Mesenchymal stem cell (in vitro differentiated cells and primary cell): ENCODE data around the gene CSPG4.
"Not testable (repeated sequence)": the region's sequence is repeated elsewhere in the genome, so short reads cannot be mapped to it uniquely, and the experiment has no call there.

Experiments used
- DNase-seq: peaks from one replicate; pipeline ENCODE4 v3.0.0-alpha.2; 2013
- H2AFZ ChIP-seq: one replicate; pipeline ENCODE4 v1.6.1; 2013; ENCODE audit warnings: low read depth, mild to moderate bottlenecking, control low read depth, inconsistent platforms, low read length, moderate library complexity
- H2AK5ac ChIP-seq: 2 replicates; pipeline ENCODE4 v1.6.1; 2013; ENCODE audit warnings: low read length, moderate library complexity, mild to moderate bottlenecking, inconsistent platforms; ENCODE audit not compliant: severe bottlenecking
- H2BK120ac ChIP-seq: one replicate; pipeline ENCODE4 v1.6.1; 2013; ENCODE audit warnings: low read depth, mild to moderate bottlenecking, inconsistent platforms, low read length, moderate library complexity
- H2BK12ac ChIP-seq, 2 experiments: one replicate each; pipeline ENCODE4 v1.6.1; 2013; ENCODE audit warnings: inconsistent platforms in 2 of 2, low read length in 2 of 2, mild to moderate bottlenecking in 2 of 2, moderate library complexity in 2 of 2, control low read depth in 1 of 2
- H2BK15ac ChIP-seq: one replicate; pipeline ENCODE4 v1.6.1; 2013; ENCODE audit warnings: mild to moderate bottlenecking, low read depth, inconsistent platforms; ENCODE audit not compliant: poor library complexity, severe bottlenecking
- H2BK5ac ChIP-seq: 2 replicates; pipeline ENCODE4 v1.6.1; 2013; ENCODE audit warnings: low read depth, mild to moderate bottlenecking, low read length, control low read depth, inconsistent platforms; ENCODE audit not compliant: poor library complexity, severe bottlenecking
- H3K14ac ChIP-seq, 2 experiments: one replicate each; pipeline ENCODE4 v1.6.1; 2013; ENCODE audit warnings: inconsistent platforms in 2 of 2, low read length in 2 of 2, control low read depth in 1 of 2, mild to moderate bottlenecking in 1 of 2, moderate library complexity in 1 of 2
- H3K18ac ChIP-seq, 2 experiments: one replicate each; pipeline ENCODE4 v1.6.1; 2013; ENCODE audit warnings: inconsistent platforms in 2 of 2, low read length in 2 of 2, control low read depth in 1 of 2, low read depth in 1 of 2, mild to moderate bottlenecking in 1 of 2
- H3K23ac ChIP-seq, 2 experiments: one replicate each; pipeline ENCODE4 v1.6.1; 2013; ENCODE audit warnings: inconsistent platforms in 2 of 2, low read length in 2 of 2, mild to moderate bottlenecking in 2 of 2, moderate library complexity in 2 of 2, control low read depth in 1 of 2
- H3K27ac ChIP-seq: 2 replicates; pipeline ENCODE4 v1.5.1; 2013; ENCODE audit warnings: mild to moderate bottlenecking, moderate library complexity, low read length, control low read depth, inconsistent platforms; ENCODE audit not compliant: poor library complexity, severe bottlenecking
- H3K27me3 ChIP-seq, 2 experiments: 2 replicates each; pipeline versions ENCODE4 v1.6.1 to v1.7.0; 2013; ENCODE audit warnings: low read length in 2 of 2, mild to moderate bottlenecking in 2 of 2, moderate library complexity in 2 of 2, control low read depth in 1 of 2, inconsistent platforms in 1 of 2; ENCODE audit not compliant: control insufficient read depth in 1 of 2, insufficient read depth in 1 of 2
- H3K36me3 ChIP-seq, 2 experiments: 2 replicates each; pipeline versions ENCODE4 v1.6.1 to v1.7.0; 2013; ENCODE audit warnings: low read length in 2 of 2, control low read depth in 1 of 2, inconsistent platforms in 1 of 2, low read depth in 1 of 2, mild to moderate bottlenecking in 1 of 2; ENCODE audit not compliant: insufficient read depth in 2 of 2, control insufficient read depth in 1 of 2
- H3K4ac ChIP-seq, 2 experiments: one replicate each; pipeline ENCODE4 v1.6.1; 2013; ENCODE audit warnings: inconsistent platforms in 2 of 2, low read length in 2 of 2, mild to moderate bottlenecking in 2 of 2, moderate library complexity in 2 of 2, control low read depth in 1 of 2, low read depth in 1 of 2
- H3K4me1 ChIP-seq: 2 replicates; pipeline ENCODE4 v1.6.1; 2013; ENCODE audit warnings: low read depth, low read length, control low read depth; ENCODE audit not compliant: control insufficient read depth, insufficient read depth
- H3K4me2 ChIP-seq: 2 replicates; pipeline ENCODE4 v1.6.1; 2013; ENCODE audit warnings: low read length, mild to moderate bottlenecking, inconsistent platforms; ENCODE audit not compliant: poor library complexity, severe bottlenecking
- H3K4me3 ChIP-seq, 2 experiments: 2 replicates each; pipeline versions ENCODE4 v1.5.1 to v1.7.0; 2013; ENCODE audit warnings: low read length in 2 of 2, mild to moderate bottlenecking in 2 of 2, control low read depth in 1 of 2, low read depth in 1 of 2; ENCODE audit not compliant: insufficient read depth in 1 of 2
- H3K79me1 ChIP-seq: replicated peaks from 2 replicates; pipeline ENCODE4 v1.6.1; 2013; ENCODE audit warnings: mild to moderate bottlenecking, control low read depth, low read length, inconsistent platforms; ENCODE audit not compliant: poor library complexity, severe bottlenecking
- H3K9ac ChIP-seq: 2 replicates; pipeline ENCODE4 v1.7.0; 2013; ENCODE audit warnings: mild to moderate bottlenecking, low read length, moderate library complexity
- H3K9me3 ChIP-seq: 2 replicates; pipeline ENCODE4 v1.7.0; 2013; ENCODE audit warnings: mild to moderate bottlenecking, low read length; ENCODE audit not compliant: control insufficient read depth
- H4K8ac ChIP-seq: one replicate; pipeline ENCODE4 v1.6.1; 2013; ENCODE audit warnings: inconsistent platforms, mild to moderate bottlenecking, low read length, moderate library complexity
- H4K91ac ChIP-seq: one replicate; pipeline ENCODE4 v1.6.1; 2013; ENCODE audit warnings: mild to moderate bottlenecking, low read length, inconsistent platforms
- WGBS: methylation state at CpG from one replicate; pipeline ENCODE4 v1.1.7; 2013; ENCODE audit warnings: mixed read lengths; 5-methylcytosine and 5-hydroxymethylcytosine counted together

Gene CSPG4

GRCh38 chr15:75639191-75639708 lies 73.4 kb downstream of the CSPG4 start:
- H3K14ac ChIP-seq, result peak overlapping the region in 1 of 2 experiments; percentile 100
- H2AFZ ChIP-seq, result peak overlapping the region; percentile 99
- peak overlapping the region; percentile 76 for H2BK5ac ChIP-seq
- peak overlapping the region; percentile 100 for H4K91ac ChIP-seq
- H3K79me1 ChIP-seq, result peaks cover 12% of the 10 kb centered on the region
- peak overlapping the region in 1 of 2 experiments; percentile 77 for H3K23ac ChIP-seq
- H2AK5ac ChIP-seq, result peak overlapping the region; percentile 31
- no peaks in the 10 kb centered on the region for H3K9me3 ChIP-seq
- peak; percentile 79 for DNase-seq
- peak overlapping the region; percentile 98 to 99 for H3K4ac ChIP-seq
- peak overlapping the region; percentile 90 for H3K4me2 ChIP-seq
- H2BK12ac ChIP-seq, result peak overlapping the region; percentile 45 to 87
- WGBS, result under 1% methylated on average over 16 of the region's 16 CpGs
- peak overlapping the region; percentile 100 for H3K18ac ChIP-seq
- peak overlapping the region; percentile 98 for H4K8ac ChIP-seq
- peak overlapping the region; percentile 73 for H2BK120ac ChIP-seq
- peak overlapping the region; percentile 99 for H3K9ac ChIP-seq
- no peaks in the 10 kb centered on the region for H3K27me3 ChIP-seq
- H3K36me3 ChIP-seq, result peaks cover 8% of the 10 kb centered on the region in 2 experiments
- H3K4me3 ChIP-seq, result peak overlapping the region; percentile 100
- peak overlapping the region; percentile 96 for H3K27ac ChIP-seq
- no peak overlapping the region for H2BK15ac ChIP-seq
- H3K4me1 ChIP-seq, result peaks cover 21% of the 10 kb centered on the region

GRCh38 chr15:75637245-75638009 lies 75.2 kb downstream of the CSPG4 start:
- Histone ChIP-seq H3K14ac (no peak overlapping the region), H2BK12ac (no peak overlapping the region), H2BK5ac (no peak overlapping the region), H2BK120ac (no peak overlapping the region), H3K4me2 (no peak overlapping the region), H3K36me3 (peaks cover 8% of the 10 kb centered on the region in 2 experiments), H4K8ac (no peak overlapping the region), H2AK5ac (no peak overlapping the region), H3K4me3 (peak overlapping the region in 1 of 2 experiments; percentile 100), H3K4ac (no peak overlapping the region), H3K9ac (peak overlapping the region; percentile 99), H3K4me1 (peaks cover 21% of the 10 kb centered on the region), H2BK15ac (no peak overlapping the region), H2AFZ (no peak overlapping the region), H4K91ac (no peak overlapping the region), H3K79me1 (peaks cover 12% of the 10 kb centered on the region), H3K18ac (no peak overlapping the region), H3K27me3 (no peaks in the 10 kb centered on the region), H3K9me3 (no peaks in the 10 kb centered on the region), H3K23ac (no peak overlapping the region), H3K27ac (no peak overlapping the region)
- WGBS, result 89% methylated on average over 2 of the region's 4 CpGs
- peak; percentile 11 for DNase-seq

- Histone ChIP-seq H2BK12ac (no peak overlapping the region), H3K4me1 (peaks cover 19% of the 10 kb centered on the region), H3K18ac (no peak overlapping the region), H3K23ac (no peak overlapping the region), H3K27me3 (no peaks in the 10 kb centered on the region), H4K91ac (no peak overlapping the region), H2BK120ac (no peak overlapping the region), H3K4ac (no peak overlapping the region), H3K36me3 (peaks cover 8% of the 10 kb centered on the region in 2 experiments), H3K9me3 (no peaks in the 10 kb centered on the region), H3K27ac (no peak overlapping the region), H3K14ac (no peak overlapping the region), H2AFZ (no peak overlapping the region), H3K4me3 (no peak overlapping the region), H2BK5ac (no peak overlapping the region), H2BK15ac (no peak overlapping the region), H2AK5ac (no peak overlapping the region), H3K9ac (peak overlapping the region; percentile 15), H4K8ac (no peak overlapping the region), H3K79me1 (peaks cover 9% of the 10 kb centered on the region), H3K4me2 (no peak overlapping the region)
- DNase-seq, result no peak
- WGBS, result 92% methylated on average over 6 of the region's 6 CpGs
These were observed 76.6 kb downstream of the CSPG4 start for GRCh38 chr15:75636026-75636425.

GRCh38 chr15:75633922-75634321 lies 78.7 kb downstream of the CSPG4 start:
- not testable (repeated sequence) for DNase-seq, H3K9ac ChIP-seq, H4K8ac ChIP-seq, H3K27ac ChIP-seq, H2BK5ac ChIP-seq, H2BK15ac ChIP-seq, H3K4me2 ChIP-seq, H2BK120ac ChIP-seq, H3K18ac ChIP-seq, H3K4me3 ChIP-seq, H2BK12ac ChIP-seq, H3K23ac ChIP-seq, H3K9me3 ChIP-seq, H3K14ac ChIP-seq, H3K27me3 ChIP-seq, H4K91ac ChIP-seq, H3K4ac ChIP-seq, H2AFZ ChIP-seq, H3K79me1 ChIP-seq, H2AK5ac ChIP-seq, H3K36me3 ChIP-seq
- 93% methylated on average over 7 of the region's 7 CpGs for WGBS
- H3K4me1 ChIP-seq, result peaks cover 15% of the 10 kb centered on the region
